SW 1271 (cell line): ENCODE results near the gene PRAC2.

Experiments
- DNase-seq, 2 experiments: peaks; one replicate each; lab custom pipeline; 2025; lab: John Stamatoyannopoulos, UW

Gene PRAC2

DNA sequence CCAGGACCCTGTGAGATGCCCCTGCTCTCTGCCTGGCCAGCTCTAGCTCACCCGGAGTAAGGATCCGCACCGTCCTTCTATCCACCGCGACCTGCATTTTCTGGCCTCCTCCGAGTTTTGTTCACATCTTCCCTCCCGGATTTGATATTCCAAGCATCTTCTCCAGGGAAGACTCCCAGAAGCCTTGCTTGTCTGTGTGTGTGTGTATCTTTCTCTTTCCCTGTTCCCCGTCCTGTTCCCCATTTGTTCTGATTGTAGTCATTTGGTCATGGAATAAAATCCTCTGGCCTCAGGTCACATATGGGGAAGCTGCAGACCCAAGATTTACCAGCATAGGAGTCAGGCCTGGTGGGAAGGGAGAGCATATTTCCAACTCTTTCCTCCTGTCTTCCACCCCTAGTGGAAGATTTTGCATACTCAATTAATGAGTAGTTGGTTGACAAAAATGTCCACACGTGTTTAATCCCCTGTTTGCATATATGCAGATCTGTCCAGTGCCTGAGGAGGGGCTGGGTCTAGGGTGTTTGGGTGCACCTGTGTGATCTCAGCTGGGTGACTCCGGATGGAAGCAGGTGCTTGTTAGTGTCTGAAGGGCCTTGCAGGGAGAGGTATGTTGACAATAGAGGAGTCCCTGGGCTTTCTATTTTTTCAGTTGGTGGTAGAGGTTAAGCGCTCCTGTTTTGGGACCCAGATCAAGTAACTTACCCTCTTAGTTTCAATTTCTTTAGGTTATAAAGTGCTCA is 2.5 kb upstream of the PRAC2 start:
- no peak for DNase-seq

- no peak for DNase-seq
Observed at GRCh38 chr17:48721009-48721402, 2.0 kb upstream of the PRAC2 start.

DNA sequence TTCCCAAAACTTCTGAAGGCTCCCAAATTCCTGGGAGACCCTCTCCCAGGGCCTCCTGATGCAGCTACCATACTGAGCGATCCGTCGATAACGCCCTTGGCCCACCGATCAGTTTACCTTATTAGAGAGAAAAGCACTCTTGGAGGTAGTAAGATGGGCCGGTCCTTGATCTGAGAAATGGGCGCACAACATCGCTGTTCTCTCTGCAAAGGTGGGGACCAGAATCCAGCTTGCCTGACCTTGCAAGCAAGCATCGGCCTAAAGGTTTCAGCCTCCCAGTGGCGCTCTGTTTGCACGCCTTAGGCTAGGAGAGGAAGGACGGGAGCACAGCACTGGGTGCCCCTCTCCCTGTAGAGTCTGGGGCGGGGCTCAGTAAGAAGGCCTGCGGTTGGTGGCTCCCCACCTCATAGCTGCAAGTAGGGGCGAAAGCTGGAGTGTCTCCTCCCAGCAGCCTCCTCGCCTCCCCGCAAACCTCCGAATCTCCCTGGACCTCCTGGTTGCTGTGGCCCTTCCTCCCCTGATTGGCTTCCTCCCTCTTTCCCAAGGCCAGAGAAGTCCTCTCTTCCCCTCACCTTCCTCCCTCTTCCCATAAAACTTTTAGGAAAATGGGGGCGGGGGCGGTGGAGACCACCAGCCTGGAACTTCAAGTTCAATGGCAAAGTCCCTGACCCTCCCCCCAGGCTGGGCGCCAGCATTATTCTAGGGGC is 631 bp upstream of the PRAC2 start, which contains the start of gene PRAC1:
PRAC1 (minus strand) TSS at position 318 of the 707 bp plus-strand sequence; CDS start at position 192, 126 bp downstream.
- no peak for DNase-seq

GRCh38 chr17:48723423-48724250 is 652 bp downstream of the PRAC2 start:
- DNase-seq = no peak

DNA sequence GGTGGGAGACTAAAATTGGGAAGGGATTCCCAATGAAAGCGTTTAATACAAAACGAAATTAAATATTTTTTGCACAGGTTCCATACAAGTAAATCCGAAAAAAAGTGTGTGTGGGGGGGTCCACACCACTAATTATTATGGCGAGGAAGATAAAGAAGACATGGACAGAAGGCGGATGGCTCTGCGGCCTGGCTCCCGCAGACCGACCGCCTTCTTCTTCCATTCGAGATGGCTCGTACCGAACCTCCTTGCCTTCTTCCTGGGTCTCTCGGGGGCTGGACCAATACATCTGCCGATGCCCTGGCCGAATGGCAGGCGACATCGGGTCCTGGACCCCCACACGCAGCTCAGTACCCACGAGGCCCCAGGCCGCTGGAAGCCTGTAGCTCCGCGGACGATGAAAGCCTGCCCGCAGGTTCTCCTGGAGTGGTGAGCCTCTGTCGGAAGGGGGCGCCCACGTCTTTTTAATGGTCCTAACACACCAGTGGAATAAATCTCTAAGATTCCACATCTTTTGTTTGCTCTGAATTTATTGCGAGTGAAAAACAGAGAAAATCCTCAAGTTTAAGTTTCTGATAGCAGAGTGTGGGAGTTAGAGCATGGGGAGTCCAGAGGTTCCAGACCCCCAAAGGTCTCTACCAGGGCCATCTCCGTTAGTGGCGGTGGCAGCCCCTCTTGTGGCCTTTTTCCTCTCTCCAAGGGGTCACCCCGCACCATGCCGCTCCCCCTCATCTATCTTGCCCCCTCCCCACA is 1.4 kb downstream of the PRAC2 start:
- DNase-seq = peak in 1 of 2 experiments; percentile 49

DNA sequence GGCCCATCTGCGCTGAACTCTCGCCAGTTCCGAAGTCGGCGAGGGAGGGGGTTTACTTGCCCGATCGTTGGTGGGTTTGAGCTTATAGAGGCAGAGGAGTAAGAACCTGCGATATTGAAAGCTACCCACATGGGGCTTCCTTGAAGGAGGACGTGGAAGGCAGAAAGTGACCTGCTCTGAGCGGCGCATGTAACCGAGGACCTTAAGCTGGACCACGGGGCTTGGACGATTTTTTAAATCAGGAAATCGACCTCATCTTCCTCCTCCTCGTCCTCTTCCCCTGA is 2.0 kb downstream of the PRAC2 start:
- no peak for DNase-seq

- DNase-seq = no peak
Observed at GRCh38 chr17:48725288-48726064, 2.5 kb downstream of the PRAC2 start.

GRCh38 chr17:48726114-48726915 is 3.3 kb downstream of the PRAC2 start:
- DNase-seq = no peak

GRCh38 chr17:48726916-48727286 is 3.9 kb downstream of the PRAC2 start:
- no peak for DNase-seq

- no peak for DNase-seq
Observed at GRCh38 chr17:48727415-48728175, 4.6 kb downstream of the PRAC2 start.

- DNase-seq = peak in 1 of 2 experiments; percentile 41
Observed at GRCh38 chr17:48728232-48729231, 5.5 kb downstream of the PRAC2 start, which contains the start of gene HOXB13. HOXB13 (minus strand) TSS chr17:48728750; CDS start chr17:48728593, 157 bp downstream.

GRCh38 chr17:48729335-48730239 is 6.6 kb downstream of the PRAC2 start:
- no peak for DNase-seq

GRCh38 chr17:48730240-48730550 is 7.2 kb downstream of the PRAC2 start:
- no peak for DNase-seq

GRCh38 chr17:48731355-48731754 is 8.4 kb downstream of the PRAC2 start:
- DNase-seq = no peak

DNA sequence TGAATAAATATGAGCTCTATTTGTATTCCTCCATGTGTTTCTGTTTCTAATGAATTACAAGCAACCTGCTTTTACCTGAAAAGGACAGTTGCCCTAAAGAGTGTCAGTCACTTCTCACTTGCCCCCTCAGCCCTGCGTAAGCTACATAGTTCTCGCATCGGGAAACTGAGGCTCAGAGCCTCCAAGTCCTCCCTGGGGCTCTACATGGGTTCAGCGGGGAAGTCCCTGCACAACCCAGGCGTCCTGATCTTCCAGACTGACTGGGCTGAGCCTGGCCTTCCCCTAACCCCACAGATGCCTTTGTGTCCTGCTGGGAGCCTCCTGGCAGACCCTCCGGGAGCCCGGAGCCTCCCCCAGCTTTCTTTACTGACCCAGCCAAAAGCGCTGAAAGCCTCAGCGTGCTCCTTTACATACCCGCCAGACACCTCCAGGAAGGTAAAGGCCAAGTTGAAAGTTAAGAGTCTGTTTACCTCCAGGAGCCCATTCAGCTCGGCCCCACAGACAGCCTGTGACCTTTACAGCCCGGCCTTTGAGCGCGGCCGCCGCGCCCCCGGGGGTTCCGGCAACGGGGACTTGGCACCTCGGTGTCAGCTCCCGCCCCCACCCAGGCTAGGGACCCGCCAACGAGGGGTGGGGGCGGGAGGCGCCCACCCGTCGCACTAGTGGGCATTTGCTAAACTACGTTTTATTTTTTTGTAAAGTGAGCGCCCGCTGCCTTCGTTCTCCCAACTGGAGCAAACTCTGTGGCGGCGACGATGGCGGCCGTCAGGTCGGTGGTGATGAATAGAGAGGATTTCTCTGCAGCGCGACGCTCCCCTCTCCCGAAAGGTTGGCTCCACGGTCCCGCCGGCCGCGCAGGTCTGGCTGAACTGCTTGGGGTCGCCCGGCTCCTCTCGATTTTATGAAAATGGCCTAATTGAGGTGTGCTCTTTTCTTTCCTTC is 10.0 kb downstream of the PRAC2 start:
- DNase-seq = no peak

- DNase-seq = no peak
Observed at GRCh38 chr17:48733632-48734328, 10.8 kb downstream of the PRAC2 start.
